ENCODE results near the gene ZFY.
"Not testable (repeated sequence)": the region's sequence is repeated elsewhere in the genome, so short reads cannot be mapped to it uniquely, and the experiment has no call there.

Gene ZFY

DNA sequence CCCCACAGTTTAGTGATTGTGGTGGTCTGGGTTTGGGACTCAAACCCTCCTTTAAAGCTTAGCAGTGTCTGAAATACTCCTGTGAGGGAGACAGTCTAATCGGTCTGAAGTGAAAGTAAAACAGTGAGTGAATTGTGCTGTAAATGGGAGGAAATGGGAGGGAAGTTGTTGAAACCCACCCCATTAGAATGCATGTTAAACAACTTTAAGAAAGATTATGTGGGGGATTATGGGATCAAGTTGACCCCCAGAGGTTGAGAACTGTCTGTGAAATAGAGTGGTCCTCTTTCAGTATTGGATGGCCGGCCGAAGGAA is 68.3 kb downstream of the ZFY start:
- Mint-ChIP-seq H3K27me3 (no peaks in the 10 kb centered on the region), H3K4me1 (peaks cover 0 to 48% of the 10 kb centered on the region in 2 donors), H3K9me3 (no peaks in the 10 kb centered on the region), H3K27ac (no peak overlapping the region), H3K4me3 (peak overlapping the region in 1 of 2 donors; percentile 93), H3K36me3 (peaks cover 0 to 1% of the 10 kb centered on the region in 2 donors)
- ATAC-seq (replicated peaks), result peak in 1 of 2 donors; percentile 38
- no peak for DNase-seq

- DNase-seq, result no peak
- no peaks in the 10 kb centered on the region for H3K27me3 Mint-ChIP-seq
- H3K36me3 Mint-ChIP-seq, result peaks cover 0 to 1% of the 10 kb centered on the region in 2 donors
- H3K4me1 Mint-ChIP-seq, result peaks cover 0 to 48% of the 10 kb centered on the region in 2 donors
- H3K9me3 Mint-ChIP-seq, result no peaks in the 10 kb centered on the region
- H3K27ac Mint-ChIP-seq, result no peak overlapping the region
- peak overlapping the region in 1 of 2 donors; percentile 93 for H3K4me3 Mint-ChIP-seq
- ATAC-seq (replicated peaks), result peak in 1 of 2 donors; percentile 33
Measured at GRCh38 chrY:3003846-3004245, 68.7 kb downstream of the ZFY start.

- not testable (repeated sequence) for H3K27ac Mint-ChIP-seq, DNase-seq, H3K36me3 Mint-ChIP-seq, H3K27me3 Mint-ChIP-seq, H3K9me3 Mint-ChIP-seq
- peak in 1 of 2 donors; percentile 40 for ATAC-seq (replicated peaks)
- peaks cover 0 to 48% of the 10 kb centered on the region in 2 donors for H3K4me1 Mint-ChIP-seq
- peak overlapping the region in 1 of 2 donors; percentile 57 for H3K4me3 Mint-ChIP-seq
Measured at GRCh38 chrY:3006031-3006430, 70.8 kb downstream of the ZFY start.

DNA sequence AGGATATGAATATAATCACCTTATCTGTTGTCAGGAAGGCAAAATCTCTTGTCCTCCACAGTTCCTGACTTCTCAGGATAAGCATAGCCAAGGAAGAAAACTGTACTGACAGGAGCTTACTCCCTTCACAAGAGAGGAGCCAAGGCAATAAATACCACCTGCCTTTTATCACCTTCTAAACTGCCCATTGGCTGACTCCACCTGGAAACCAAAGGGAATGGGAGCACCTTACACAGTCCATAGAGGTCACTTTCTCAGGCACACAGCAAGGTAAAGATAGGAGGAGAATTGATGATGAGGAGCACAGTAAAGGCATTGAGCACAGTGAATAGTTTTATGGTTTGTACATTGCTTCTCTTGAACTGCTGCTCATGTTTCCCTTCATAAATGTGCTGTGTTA is 72.8 kb downstream of the ZFY start:
- H3K4me3 Mint-ChIP-seq, result no peak overlapping the region
- H3K36me3 Mint-ChIP-seq, result peaks cover 0 to 1% of the 10 kb centered on the region in 2 donors
- H3K9me3 Mint-ChIP-seq, result no peaks in the 10 kb centered on the region
- peaks cover 0 to 34% of the 10 kb centered on the region in 2 donors for H3K4me1 Mint-ChIP-seq
- DNase-seq, result no peak
- H3K27ac Mint-ChIP-seq, result no peak overlapping the region
- no peak for ATAC-seq (replicated peaks)
- H3K27me3 Mint-ChIP-seq, result no peaks in the 10 kb centered on the region

GRCh38 chrY:3012226-3012625 is 77.0 kb downstream of the ZFY start:
- Mint-ChIP-seq H3K27me3 (no peaks in the 10 kb centered on the region), H3K9me3 (peaks cover 0 to 2% of the 10 kb centered on the region in 2 donors)

GRCh38 chrY:3016594-3016993 is 81.4 kb downstream of the ZFY start:
- H3K36me3 Mint-ChIP-seq, result peaks cover 0 to 5% of the 10 kb centered on the region in 2 donors
- no peak overlapping the region for H3K27ac Mint-ChIP-seq

More at GRCh38 chrY:3012226-3012625, 77.0 kb downstream of the ZFY start:
- ATAC-seq (replicated peaks) (no peak), DNase-seq (no peak)
- Mint-ChIP-seq H3K4me1 (peaks cover 0 to 28% of the 10 kb centered on the region in 2 donors), H3K27ac (no peak overlapping the region), H3K36me3 (peaks cover 0 to 4% of the 10 kb centered on the region in 2 donors), H3K4me3 (no peak overlapping the region)

GRCh38 chrY:3018546-3018945 is 83.4 kb downstream of the ZFY start:
- DNase-seq (no peak), ATAC-seq (replicated peaks) (no peak)
- Mint-ChIP-seq H3K9me3 (peaks cover 0 to 2% of the 10 kb centered on the region in 2 donors), H3K27ac (no peak overlapping the region), H3K4me1 (peaks cover 0 to 64% of the 10 kb centered on the region in 2 donors), H3K36me3 (peaks cover 0 to 5% of the 10 kb centered on the region in 2 donors), H3K27me3 (no peaks in the 10 kb centered on the region), H3K4me3 (no peak overlapping the region)

More at GRCh38 chrY:3016594-3016993, 81.4 kb downstream of the ZFY start:
- ATAC-seq (replicated peaks), result no peak
- Mint-ChIP-seq H3K4me1 (peaks cover 0 to 48% of the 10 kb centered on the region in 2 donors), H3K27me3 (no peaks in the 10 kb centered on the region), H3K9me3 (peaks cover 0 to 2% of the 10 kb centered on the region in 2 donors), H3K4me3 (peak overlapping the region in 1 of 2 donors; percentile 53)
- no peak for DNase-seq

DNA sequence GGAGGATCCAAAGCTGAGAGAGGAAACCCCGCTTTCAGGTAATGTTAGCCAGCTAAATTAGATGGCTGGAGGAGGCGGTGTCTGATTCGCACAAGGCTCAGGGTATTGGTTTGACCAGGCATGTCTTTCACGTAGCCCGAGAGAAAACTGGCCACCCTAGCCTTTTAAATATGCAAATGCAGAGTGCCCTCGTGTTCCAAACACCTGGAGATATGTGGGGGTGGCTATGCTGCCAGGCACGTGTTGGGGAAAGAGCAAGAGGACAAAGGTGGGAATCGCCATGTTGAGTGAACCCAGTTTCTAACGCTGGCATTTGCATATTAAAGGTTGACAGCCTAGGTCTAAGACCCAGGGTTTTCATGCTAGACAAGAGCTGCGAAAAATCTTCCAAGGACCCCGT is 84.4 kb downstream of the ZFY start:
- DNase-seq, result no peak
- Mint-ChIP-seq H3K27me3 (no peaks in the 10 kb centered on the region), H3K9me3 (peaks cover 0 to 2% of the 10 kb centered on the region in 2 donors), H3K27ac (no peak overlapping the region), H3K4me3 (no peak overlapping the region), H3K4me1 (peaks cover 0 to 73% of the 10 kb centered on the region in 2 donors), H3K36me3 (peaks cover 0 to 5% of the 10 kb centered on the region in 2 donors)
- no peak for ATAC-seq (replicated peaks)

DNA sequence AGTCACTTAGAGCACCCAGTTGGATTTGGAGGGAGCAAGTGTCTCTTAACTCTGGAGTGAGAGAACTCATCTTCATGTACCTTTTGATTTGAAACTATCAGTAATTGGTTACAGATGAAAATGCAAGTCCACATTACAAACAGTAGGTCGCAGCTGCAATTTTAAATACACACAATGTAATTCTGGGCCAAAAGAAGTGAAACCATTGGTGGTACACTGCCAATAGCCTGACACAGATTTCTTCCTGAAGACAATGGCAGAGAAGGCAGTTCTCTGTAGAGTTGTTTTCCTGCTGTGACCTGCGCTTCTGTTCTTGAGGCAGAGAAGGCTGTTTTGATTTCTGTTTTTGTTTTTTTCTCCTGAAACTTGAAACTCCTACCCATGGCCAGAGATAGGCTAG is 86.0 kb downstream of the ZFY start:
- H3K9me3 Mint-ChIP-seq, result peaks cover 0 to 2% of the 10 kb centered on the region in 2 donors
- DNase-seq (no peak), ATAC-seq (replicated peaks) (no peak)
- no peak overlapping the region for H3K4me3 Mint-ChIP-seq
- H3K4me1 Mint-ChIP-seq, result peaks cover 0 to 68% of the 10 kb centered on the region in 2 donors
- no peak overlapping the region for H3K27ac Mint-ChIP-seq
- H3K36me3 Mint-ChIP-seq, result peaks cover 0 to 5% of the 10 kb centered on the region in 2 donors
- no peaks in the 10 kb centered on the region for H3K27me3 Mint-ChIP-seq

DNA sequence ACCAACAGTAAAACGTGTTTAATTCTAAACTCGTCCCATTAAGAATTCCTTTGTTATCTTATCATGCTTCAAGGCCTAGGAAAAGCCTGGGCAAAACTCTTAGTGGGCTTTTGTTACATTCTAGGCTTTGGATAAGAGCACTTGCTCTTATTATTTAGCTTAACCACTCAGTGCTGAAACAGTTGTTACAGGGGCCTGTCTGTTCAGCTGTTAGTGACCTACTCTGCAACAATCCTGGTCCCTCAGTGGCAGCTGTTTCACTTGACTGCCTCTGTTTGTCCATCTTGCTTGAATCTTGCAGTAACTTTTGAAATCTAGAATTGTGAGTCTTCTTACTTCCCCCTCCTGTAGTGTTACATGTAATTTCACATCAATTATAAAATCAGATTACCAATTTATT is 88.4 kb downstream of the ZFY start:
- H3K9me3 Mint-ChIP-seq, result no peaks in the 10 kb centered on the region
- peaks cover 0 to 3% of the 10 kb centered on the region in 2 donors for H3K36me3 Mint-ChIP-seq
- H3K4me1 Mint-ChIP-seq, result peaks cover 0 to 57% of the 10 kb centered on the region in 2 donors
- no peak overlapping the region for H3K27ac Mint-ChIP-seq
- H3K27me3 Mint-ChIP-seq, result no peaks in the 10 kb centered on the region
- ATAC-seq (replicated peaks) (peak in 1 of 2 donors; percentile 63), DNase-seq (no peak)
- no peak overlapping the region for H3K4me3 Mint-ChIP-seq

- Mint-ChIP-seq H3K27ac (no peak overlapping the region), H3K9me3 (no peaks in the 10 kb centered on the region), H3K4me1 (peaks cover 0 to 59% of the 10 kb centered on the region in 2 donors), H3K4me3 (no peak overlapping the region), H3K36me3 (peaks cover 0 to 2% of the 10 kb centered on the region in 2 donors), H3K27me3 (no peaks in the 10 kb centered on the region)
- ATAC-seq (replicated peaks), result no peak
- no peak for DNase-seq
Measured at GRCh38 chrY:3025357-3025756, 90.2 kb downstream of the ZFY start.
